ENCODE measurements around the gene XPO6.
"Not testable (repeated sequence)": the region's sequence is repeated elsewhere in the genome, so short reads cannot be mapped to it uniquely, and the experiment has no call there.

The XPO6 gene

GRCh38 chr16:28257256-28257655 is 45.5 kb upstream of the XPO6 start:
- POLR2A ChIA-PET = no interaction called here

GRCh38 chr16:28255838-28256237 is 44.1 kb upstream of the XPO6 start:
- TF ChIP-seq CTCF (IDR thresholded peaks at IDR 0.05; ENCODE audit: control extremely low read depth, extremely low read depth, low read depth, missing control alignments) = no peak
- CTCF ChIA-PET = interaction anchor here (1.0 kb wide), 1 partner anchor 66 kb away, joined by 3 read pairs; no protein-coding TSS in a partner anchor

More at GRCh38 chr16:28257256-28257655, 45.5 kb upstream of the XPO6 start:
- CTCF ChIA-PET = interaction anchor here (1.4 kb wide), 1 partner anchor 64 kb away, joined by 3 read pairs; no protein-coding TSS in a partner anchor
- TF ChIP-seq CTCF (IDR thresholded peaks at IDR 0.05; ENCODE audit: control extremely low read depth, extremely low read depth, low read depth, missing control alignments) = no peak
- DNase-seq (ENCODE audit: extremely low spot score) = no peak

GRCh38 chr16:28254158-28254557 is 42.4 kb upstream of the XPO6 start:
- no peak for TF ChIP-seq CTCF (IDR thresholded peaks at IDR 0.05; ENCODE audit: control extremely low read depth, extremely low read depth, low read depth, missing control alignments)
- POLR2A ChIA-PET = no interaction called here
- DNase-seq (ENCODE audit: extremely low spot score) = no peak
- CTCF ChIA-PET = no interaction called here

More at GRCh38 chr16:28255838-28256237, 44.1 kb upstream of the XPO6 start:
- no peak for DNase-seq (ENCODE audit: extremely low spot score)
- POLR2A ChIA-PET = no interaction called here

- CTCF ChIA-PET = interaction anchor here (1.2 kb wide), 1 partner anchor 27 kb away, joined by 3 read pairs; no protein-coding TSS in a partner anchor
- DNase-seq (ENCODE audit: extremely low spot score) = no peak
- POLR2A ChIA-PET = no interaction called here
- TF ChIP-seq CTCF (IDR thresholded peaks at IDR 0.05; ENCODE audit: control extremely low read depth, extremely low read depth, low read depth, missing control alignments) = no peak
Measured at GRCh38 chr16:28250999-28251398, 39.2 kb upstream of the XPO6 start.

GRCh38 chr16:28249483-28249882 is 37.7 kb upstream of the XPO6 start:
- POLR2A ChIA-PET; CTCF ChIA-PET; DNase-seq (ENCODE audit: extremely low spot score): not testable (repeated sequence)

- TF ChIP-seq CTCF (IDR thresholded peaks at IDR 0.05; ENCODE audit: control extremely low read depth, extremely low read depth, low read depth, missing control alignments) = no peak
- ChIA-PET CTCF (no interaction called here), POLR2A (no interaction called here)
Measured at GRCh38 chr16:28241924-28242323, 30.2 kb upstream of the XPO6 start.

GRCh38 chr16:28237754-28238357 is 26.1 kb upstream of the XPO6 start:
- no peak for DNase-seq (ENCODE audit: extremely low spot score)
- ChIA-PET POLR2A (no interaction called here), CTCF (interaction anchor here (1.9 to 2.3 kb wide), 2 partner anchors 9 to 20 kb away, joined by 5 read pairs; no protein-coding TSS in a partner anchor)
- no peak for TF ChIP-seq CTCF (IDR thresholded peaks at IDR 0.05; ENCODE audit: control extremely low read depth, extremely low read depth, low read depth, missing control alignments)

More at GRCh38 chr16:28241924-28242323, 30.2 kb upstream of the XPO6 start:
- DNase-seq (ENCODE audit: extremely low spot score) = no peak
